ENCODE results near the gene ATP2A2. TPM values are rescaled to one million over a fixed set of nuclear protein-coding genes. Genes with fewer than 3 reads are reported as not detected.

ATP2A2 gene
- total and polyA plus RNA-seq, 12 donors = 316 to 4,750 (median 1,535) TPM

DNA sequence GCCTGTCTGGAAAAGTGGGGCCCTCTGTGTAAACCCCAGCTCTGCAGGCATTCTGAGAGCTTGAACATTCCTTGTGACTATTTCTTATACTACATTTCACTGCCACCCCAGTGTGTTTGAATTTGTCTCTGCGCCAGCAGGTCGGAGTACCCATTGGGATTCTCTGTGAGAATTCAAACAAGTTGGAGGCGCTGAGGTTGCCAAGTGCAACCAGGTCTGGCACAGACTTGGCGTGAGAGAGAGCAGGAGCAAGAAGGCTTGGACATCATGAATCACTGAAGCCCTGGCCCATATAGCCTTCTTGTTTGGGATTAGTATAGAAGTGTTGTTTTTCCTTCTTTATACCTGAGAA, 33.0 kb upstream of the ATP2A2 start:
- H3K36me3 ChIP-seq = no peaks in the 10 kb centered on the region
- no peaks in the 10 kb centered on the region for H3K27me3 ChIP-seq
- WGBS, 2 donors = 63 to 71% methylated on average over 4 of the region's 4 CpGs
- intact Hi-C loops (cut with DNase I) = loop anchor here in 1 of 10 donors (5.0 kb wide), 1 partner anchor 34 kb away; the partner anchor contains the start of gene ATP2A2
- TF ChIP-seq, protein P1, sequence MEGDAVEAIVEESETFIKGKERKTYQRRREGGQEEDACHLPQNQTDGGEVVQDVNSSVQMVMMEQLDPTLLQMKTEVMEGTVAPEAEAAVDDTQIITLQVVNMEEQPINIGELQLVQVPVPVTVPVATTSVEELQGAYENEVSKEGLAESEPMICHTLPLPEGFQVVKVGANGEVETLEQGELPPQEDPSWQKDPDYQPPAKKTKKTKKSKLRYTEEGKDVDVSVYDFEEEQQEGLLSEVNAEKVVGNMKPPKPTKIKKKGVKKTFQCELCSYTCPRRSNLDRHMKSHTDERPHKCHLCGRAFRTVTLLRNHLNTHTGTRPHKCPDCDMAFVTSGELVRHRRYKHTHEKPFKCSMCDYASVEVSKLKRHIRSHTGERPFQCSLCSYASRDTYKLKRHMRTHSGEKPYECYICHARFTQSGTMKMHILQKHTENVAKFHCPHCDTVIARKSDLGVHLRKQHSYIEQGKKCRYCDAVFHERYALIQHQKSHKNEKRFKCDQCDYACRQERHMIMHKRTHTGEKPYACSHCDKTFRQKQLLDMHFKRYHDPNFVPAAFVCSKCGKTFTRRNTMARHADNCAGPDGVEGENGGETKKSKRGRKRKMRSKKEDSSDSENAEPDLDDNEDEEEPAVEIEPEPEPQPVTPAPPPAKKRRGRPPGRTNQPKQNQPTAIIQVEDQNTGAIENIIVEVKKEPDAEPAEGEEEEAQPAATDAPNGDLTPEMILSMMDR (IDR thresholded peaks at IDR 0.05) = no peak
- peak overlapping the region; percentile 55 to 98 (median 92) for H3K27ac ChIP-seq
- no peak for ATAC-seq
- peaks cover 29 to 82% (median 46%) of the 10 kb centered on the region in 9 donors for H3K4me1 ChIP-seq
- no peak overlapping the region for H3K4me3 ChIP-seq
- peaks cover 0 to 8% (median 0%) of the 10 kb centered on the region in 11 donors for H3K9me3 ChIP-seq
- DNase-seq = no peak

DNA sequence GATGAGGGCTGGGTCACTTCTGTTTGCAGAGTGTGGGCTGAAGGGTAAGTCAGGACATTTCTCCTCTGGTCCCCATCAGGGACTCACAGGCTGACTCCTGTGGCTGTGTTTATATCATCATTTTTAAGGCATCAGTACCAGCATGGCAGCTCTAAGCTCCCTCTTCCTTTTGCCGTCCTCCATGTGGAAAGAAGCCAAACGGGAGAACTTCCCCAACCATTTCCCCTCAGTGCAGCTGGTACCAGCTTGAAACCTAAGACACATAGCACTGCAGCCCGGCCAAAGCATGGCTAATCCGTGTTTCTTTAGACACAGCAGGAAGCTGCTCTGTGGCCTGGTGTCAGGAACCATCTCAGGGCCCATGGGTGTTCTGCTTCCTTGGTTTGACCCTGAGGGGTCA, 31.9 kb upstream of the ATP2A2 start:
- no peak overlapping the region for H3K4me3 ChIP-seq
- WGBS, 2 donors = 15 to 23% methylated on average over 4 of the region's 4 CpGs
- DNase-seq = no peak
- peaks cover 33 to 91% (median 54%) of the 10 kb centered on the region in 9 donors for H3K4me1 ChIP-seq
- intact Hi-C loops (cut with DNase I) = loop anchor here in 1 of 10 donors (5.0 kb wide), 1 partner anchor 33 kb away; the partner anchor contains the start of gene ATP2A2
- H3K27ac ChIP-seq = peak overlapping the region; percentile 71 to 98 (median 92)
- no peaks in the 10 kb centered on the region for H3K36me3 ChIP-seq
- peaks cover 0 to 8% (median 0%) of the 10 kb centered on the region in 11 donors for H3K9me3 ChIP-seq
- H3K27me3 ChIP-seq = no peaks in the 10 kb centered on the region
- ATAC-seq = no peak
- TF ChIP-seq, protein P1 (IDR thresholded peaks at IDR 0.05) = no peak

DNA sequence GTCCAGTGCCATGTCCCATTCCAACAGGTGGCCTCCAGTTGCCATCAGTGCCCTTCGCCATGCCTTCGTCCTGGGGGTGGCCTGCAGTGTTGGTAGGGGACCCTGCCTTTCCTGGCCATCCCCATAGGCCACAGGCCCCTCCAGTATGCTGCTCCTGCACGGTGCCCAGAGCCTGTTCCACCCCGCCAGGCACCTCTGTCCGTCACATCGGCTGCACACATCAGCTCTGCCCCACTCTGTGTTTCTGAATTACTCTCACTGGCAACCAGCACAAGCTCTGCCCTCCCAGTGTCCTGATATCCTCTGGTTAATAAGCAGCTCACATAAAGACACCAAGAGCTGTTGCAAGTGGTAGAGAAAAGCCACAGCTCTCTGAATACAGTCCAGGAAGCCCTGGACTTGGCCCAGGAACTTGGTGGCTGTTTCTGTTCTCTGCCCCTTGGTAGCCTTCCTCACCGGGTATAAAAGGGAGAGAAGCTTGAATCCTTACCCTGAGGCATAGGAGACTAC, 31.3 kb upstream of the ATP2A2 start:
- H3K4me3 ChIP-seq = no peak overlapping the region
- 48 to 65% methylated on average over 7 of the region's 7 CpGs for WGBS, 2 donors
- DNase-seq (peak; percentile 53 to 54), ATAC-seq (peak; percentile 19 to 55 (median 40))
- no peaks in the 10 kb centered on the region for H3K27me3 ChIP-seq
- TF ChIP-seq, protein P1 (IDR thresholded peaks at IDR 0.05) = no peak
- H3K4me1 ChIP-seq = peaks cover 33 to 90% (median 56%) of the 10 kb centered on the region in 9 donors
- no peaks in the 10 kb centered on the region for H3K36me3 ChIP-seq
- H3K9me3 ChIP-seq = peaks cover 0 to 8% (median 0%) of the 10 kb centered on the region in 11 donors
- intact Hi-C loops (cut with DNase I) = loop anchor here in 1 of 10 donors (5.0 kb wide), 1 partner anchor 33 kb away; the partner anchor contains the start of gene ATP2A2
- peak overlapping the region; percentile 71 to 98 (median 92) for H3K27ac ChIP-seq

DNA sequence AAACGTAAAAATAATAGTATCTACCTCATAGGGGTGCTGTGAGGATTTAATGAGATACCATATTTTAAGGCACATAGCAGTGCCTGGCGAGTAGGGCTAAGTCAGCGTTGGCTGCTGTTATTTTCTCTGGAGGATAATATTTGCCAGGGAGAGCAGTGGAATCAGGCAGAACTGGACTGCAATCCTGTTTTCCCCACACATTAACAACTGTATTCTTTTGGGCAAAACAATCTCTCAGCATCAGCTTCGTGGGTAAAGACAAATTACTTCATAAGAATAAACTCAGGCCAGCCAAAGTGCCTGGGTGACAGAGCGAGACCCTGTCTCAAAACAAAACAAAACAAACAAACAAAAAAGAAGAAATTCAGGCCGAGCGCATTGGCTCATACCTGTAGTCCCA, 29.7 kb upstream of the ATP2A2 start:
- Histone ChIP-seq H3K27ac (peak overlapping the region in 9 of 10 donors; percentile 81 to 98 (median 93)), H3K4me1 (peaks cover 33 to 74% (median 53%) of the 10 kb centered on the region in 9 donors), H3K4me3 (no peak overlapping the region), H3K9me3 (no peaks in the 10 kb centered on the region), H3K27me3 (no peaks in the 10 kb centered on the region), H3K36me3 (no peaks in the 10 kb centered on the region)
- 82 to 83% methylated on average over 7 of the region's 7 CpGs for WGBS, 2 donors
- DNase-seq (no peak), ATAC-seq (no peak)
- TF ChIP-seq, protein P1 (IDR thresholded peaks at IDR 0.05) = no peak
- intact Hi-C loops (cut with DNase I) = no loop called here

Data from heart right ventricle (tissue), 16 donors.